ENCODE results near the gene FGR. TPM values are rescaled to one million over a fixed set of nuclear protein-coding genes. Genes with fewer than 3 reads are reported as not detected.

FGR gene
- total and polyA plus RNA-seq, 2 of the 13 experiments (the other 11 are each of a cell fraction or from before 2014, with no cell fraction given) = not detected

- in situ Hi-C loops (cut with HindIII; ENCODE audit: extremely low pct_ligation_motif_present, low pct_unique_long_range_greater_than_20kb) (no loop called here), intact Hi-C loops (cut with micrococcal nuclease; ENCODE audit: unreplicated experiment) (no loop called here)
- ChIA-PET CTCF (ENCODE audit: low intra/inter-chr PET ratio, low total read pairs) (no interaction called here), POLR2A (no interaction called here)
- no TSS peak for BruUV-seq (replicated peaks)
- TF ChIP-seq JARID2 (CRISPR knock-in tag; IDR thresholded peaks at IDR 0.05; ENCODE audit: insufficient replicate concordance) (no peak), ZNF879 (CRISPR knock-in tag; IDR thresholded peaks at IDR 0.05) (no peak), ZNF331 (CRISPR knock-in tag; IDR thresholded peaks at IDR 0.05) (no peak), PHB2 (IDR thresholded peaks at IDR 0.05; ENCODE audit: partially characterized antibody) (no peak), SALL2 (CRISPR knock-in tag; IDR thresholded peaks at IDR 0.05) (no peak), ZFYVE20 (CRISPR knock-in tag; IDR thresholded peaks at IDR 0.05; ENCODE audit: borderline replicate concordance, low read depth) (no peak), TERF1 (CRISPR knock-in tag; IDR thresholded peaks at IDR 0.05) (no peak), E2F1 (CRISPR knock-in tag; IDR thresholded peaks at IDR 0.05) (no peak), ELF3 (CRISPR knock-in tag; IDR thresholded peaks at IDR 0.05) (no peak), RCOR2 (CRISPR knock-in tag; IDR thresholded peaks at IDR 0.05) (no peak), TBL1XR1 (IDR thresholded peaks at IDR 0.05; ENCODE audit: borderline replicate concordance, low read length, partially characterized antibody) (no peak), SMAD1 (CRISPR knock-in tag; IDR thresholded peaks at IDR 0.05; ENCODE audit: borderline replicate concordance, low read depth) (no peak), ZSCAN22 (CRISPR knock-in tag; IDR thresholded peaks at IDR 0.05) (no peak), ZNF18 (CRISPR knock-in tag; IDR thresholded peaks at IDR 0.05; ENCODE audit: insufficient replicate concordance) (no peak), ZNF260 (CRISPR knock-in tag; IDR thresholded peaks at IDR 0.05; ENCODE audit: borderline replicate concordance, low read depth) (no peak), ZNF414 (CRISPR knock-in tag; IDR thresholded peaks at IDR 0.05) (no peak), NFIC (IDR thresholded peaks at IDR 0.05; ENCODE audit: low read length) (no peak)
- Histone ChIP-seq H3K27me3 (ENCODE audit: control insufficient read depth in 1 of 2, insufficient read depth in 2 of 2, low read length in 2 of 2) (peaks cover 1 to 10% of the 10 kb centered on the region in 2 experiments; a peak in 1 of 5 replicates), H3K79me2 (ENCODE audit: insufficient read depth, low read length) (no peaks in the 10 kb centered on the region), H4K20me1 (ENCODE audit: insufficient read depth, low read length) (no peaks in the 10 kb centered on the region), H3K4me2 (ENCODE audit: low read depth, low read length) (no peak overlapping the region), H3K9me3 (ENCODE audit: low read length) (no peaks in the 10 kb centered on the region), H3K27ac (ENCODE audit: extremely low read length, insufficient read depth, low read length) (no peak overlapping the region), H3K4me3 (replicated peaks in 1 of 3; ENCODE audit: insufficient read depth in 1 of 3, low read depth in 2 of 3, low read length in 3 of 3) (no peak overlapping the region), H2AFZ (ENCODE audit: low read length) (no peak overlapping the region), H3K36me3 (replicated peaks in 1 of 2; ENCODE audit: control insufficient read depth in 1 of 2, insufficient read depth in 2 of 2, low read length in 2 of 2) (no peaks in the 10 kb centered on the region), H3K4me1 (ENCODE audit: insufficient read depth, low read length) (peaks cover 15% of the 10 kb centered on the region), H3K9ac (ENCODE audit: insufficient read depth, low read depth, low read length) (no peak overlapping the region)
- no peak for DNase-seq (ENCODE audit: low spot score)
- WGBS (ENCODE audit: low lambda C conversion rate) = 67% methylated on average over 11 of the region's 11 CpGs
- no peak for ATAC-seq
- no peak for FAIRE-seq
Observed at GRCh38 chr1:27649306-27649635, 14.3 kb upstream of the FGR start.
